GM18519 (cell line): ENCODE data around the gene TMEM9.

Experiments used
- ATAC-seq: cut with Tn5 transposase; IDR thresholded peaks from one replicate; pipeline ENCODE4 v1.9.1; 2021; ENCODE audit warnings: mild to moderate bottlenecking, moderate library complexity; ENCODE audit not compliant: unreplicated experiment, low FRiP score

The TMEM9 gene

DNA sequence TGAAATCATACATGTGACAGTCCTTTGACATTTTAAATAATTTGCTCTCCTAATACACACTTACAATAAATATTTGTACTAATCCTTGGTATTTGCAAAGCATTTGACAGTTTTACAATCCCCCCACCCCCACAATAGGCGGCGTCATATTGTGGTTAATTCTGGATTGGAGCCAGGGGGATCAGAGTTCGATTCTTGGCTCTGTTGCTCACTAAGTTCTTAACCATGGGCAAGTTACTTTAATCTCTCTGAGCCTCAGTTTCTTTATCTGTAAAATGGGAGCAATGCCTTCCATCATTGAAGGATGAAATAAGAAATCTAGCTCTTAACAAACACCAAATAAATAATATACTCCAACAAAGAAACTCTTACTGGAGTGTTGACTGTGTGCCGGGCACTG, 65.9 kb downstream of the TMEM9 start:
- ATAC-seq, result no peak

DNA sequence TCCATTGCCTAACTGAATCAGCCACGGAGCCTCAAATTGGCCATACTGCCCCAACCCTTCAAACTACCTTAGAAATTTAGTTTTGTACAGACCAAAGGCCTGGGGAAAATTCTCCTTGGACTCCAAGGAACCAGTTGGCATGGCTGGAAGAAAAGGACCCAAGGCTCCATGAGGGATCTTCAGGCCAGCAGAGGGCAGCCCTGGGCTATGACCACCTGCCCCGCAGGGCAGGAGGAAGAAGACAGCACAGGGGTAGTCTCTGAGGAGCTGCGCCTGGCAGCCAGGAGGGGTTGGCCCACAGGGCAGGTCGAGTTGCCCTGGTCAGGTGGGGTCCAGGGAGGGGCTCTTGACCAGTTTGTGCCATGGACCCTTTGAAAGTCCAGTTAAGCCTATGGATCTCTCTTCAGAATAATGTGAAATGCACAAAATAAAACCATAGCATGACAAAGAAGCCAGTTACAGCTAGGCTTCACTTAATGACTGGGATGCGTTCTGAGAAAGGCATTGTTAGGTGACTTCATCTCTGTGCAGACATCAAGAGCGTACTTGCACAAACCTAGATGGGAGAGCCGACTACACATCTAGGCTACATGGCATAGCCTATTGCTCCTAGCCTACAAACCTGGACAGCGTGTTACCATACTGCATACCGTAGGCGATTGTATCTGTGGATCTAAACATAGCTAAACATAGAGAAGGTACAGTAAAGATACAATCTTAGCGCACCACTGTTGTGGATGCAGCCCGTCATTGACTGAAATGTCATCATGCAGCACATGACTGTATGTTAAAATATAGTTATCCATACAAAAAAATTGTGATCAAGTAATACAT, 68.2 kb downstream of the TMEM9 start:
- no peak for ATAC-seq
